OCI-LY1 (cell line): ENCODE data around the gene U2SURP.
"Not testable (repeated sequence)": the region's sequence is repeated elsewhere in the genome, so short reads cannot be mapped to it uniquely, and the experiment has no call there.

Experiments used
- H2AFZ ChIP-seq: fragments of 200-600 bp; sonication (generic), shearing (Covaris generic); 2 replicates; pipeline ENCODE4 v1.6.0; 2014; ENCODE audit warnings: antibody characterized with exemption, mild to moderate bottlenecking, low read length
- H3F3A ChIP-seq: fragments of 200-600 bp; sonication (generic), shearing (Covaris generic); 2 replicates; pipeline ENCODE4 v1.6.0; 2014; ENCODE audit warnings: mild to moderate bottlenecking, antibody characterized with exemption, low read length, moderate library complexity; ENCODE audit not compliant: insufficient read depth
- H3K27ac ChIP-seq: fragments of 200-600 bp; sonication (generic); 2 replicates; pipeline ENCODE4 v1.5.1; 2014; ENCODE audit warnings: low read length, mixed run types, mild to moderate bottlenecking, low read depth; ENCODE audit not compliant: poor library complexity, severe bottlenecking
- H3K27me3 ChIP-seq: fragments of 200-600 bp; sonication (generic); 2 replicates; pipeline ENCODE4 v1.6.0; 2014; ENCODE audit warnings: antibody characterized with exemption, mild to moderate bottlenecking, low read length, moderate library complexity; ENCODE audit not compliant: insufficient read depth
- H3K36me3 ChIP-seq: fragments of 200-600 bp; sonication (generic); 2 replicates; pipeline ENCODE4 v1.6.1; 2014; ENCODE audit warnings: mild to moderate bottlenecking, antibody characterized with exemption, low read length, moderate library complexity, mixed read lengths; ENCODE audit not compliant: insufficient read depth
- H3K4me1 ChIP-seq: fragments of 200-600 bp; sonication (generic); 2 replicates; pipeline ENCODE4 v1.5.1; 2014; ENCODE audit warnings: mild to moderate bottlenecking, low read length, moderate library complexity; ENCODE audit not compliant: insufficient read depth, severe bottlenecking
- H3K4me2 ChIP-seq: fragments of 200-600 bp; sonication (generic), shearing (Covaris generic); 2 replicates; pipeline ENCODE4 v1.6.1; 2014; ENCODE audit warnings: low read length
- H3K4me3 ChIP-seq: fragments of 200-600 bp; sonication (generic); 2 replicates; pipeline ENCODE4 v1.5.1; 2014; ENCODE audit warnings: low read length, low read depth, mild to moderate bottlenecking, mixed read lengths; ENCODE audit not compliant: poor library complexity, severe bottlenecking
- H3K79me2 ChIP-seq: fragments of 200-600 bp; shearing (Covaris generic); 2 replicates; pipeline ENCODE4 v1.6.1; 2016; ENCODE audit warnings: mixed run types, low read length, mixed read lengths; ENCODE audit not compliant: insufficient read depth
- H3K9ac ChIP-seq: fragments of 200-600 bp; sonication (generic), shearing (Covaris generic); 2 replicates; pipeline ENCODE4 v1.6.1; 2014; ENCODE audit warnings: mild to moderate bottlenecking, low read length, mixed read lengths
- H3K9me2 ChIP-seq: fragments of 200-600 bp; sonication (generic), shearing (Covaris generic); 2 replicates; pipeline ENCODE4 v1.6.1; 2014; ENCODE audit warnings: low read depth, mild to moderate bottlenecking, low read length, mixed read lengths
- H3K9me3 ChIP-seq: fragments of 200-600 bp; shearing (Covaris generic); 2 replicates; pipeline ENCODE4 v1.6.1; 2014; ENCODE audit warnings: low read length, mixed read lengths
- H4K20me1 ChIP-seq: fragments of 200-600 bp; sonication (generic), shearing (Covaris generic); 2 replicates; pipeline ENCODE4 v1.6.0; 2016; ENCODE audit warnings: mild to moderate bottlenecking, low read length; ENCODE audit not compliant: insufficient read depth
- CTCF ChIP-seq: fragments of 200-600 bp; sonication (generic), shearing (Covaris generic); IDR thresholded peaks from 2 replicates; pipeline ENCODE4 v1.5.1; 2017; ENCODE audit warnings: mild to moderate bottlenecking, antibody characterized with exemption, low read length, moderate library complexity, mixed read lengths
- EZH2 ChIP-seq: fragments of 200-600 bp; sonication (generic), shearing (Covaris generic); IDR thresholded peaks from 2 replicates; pipeline ENCODE4 v1.8.0; 2017; ENCODE audit warnings: borderline replicate concordance, mixed run types, mild to moderate bottlenecking, antibody characterized with exemption, low read length, moderate library complexity, mixed read lengths

Gene U2SURP

GRCh38 chr3:143070977-143071551 is 69.7 kb downstream of the U2SURP start:
- H3K27me3 ChIP-seq = no peaks in the 10 kb centered on the region; the same call in 1 of the 2 replicates
- no peaks in the 10 kb centered on the region for H3F3A ChIP-seq
- H3K4me2 ChIP-seq = no peak overlapping the region
- no peak overlapping the region for H2AFZ ChIP-seq
- no peaks in the 10 kb centered on the region for H3K9me2 ChIP-seq
- no peak for TF ChIP-seq EZH2
- TF ChIP-seq CTCF = no peak
- no peaks in the 10 kb centered on the region for H3K9me3 ChIP-seq
- H3K4me1 ChIP-seq = no peaks in the 10 kb centered on the region
- H3K27ac ChIP-seq = no peak overlapping the region
- no peaks in the 10 kb centered on the region for H3K79me2 ChIP-seq
- H3K36me3 ChIP-seq = no peaks in the 10 kb centered on the region
- no peak overlapping the region for H3K9ac ChIP-seq
- H4K20me1 ChIP-seq = no peaks in the 10 kb centered on the region
- H3K4me3 ChIP-seq = no peak overlapping the region

GRCh38 chr3:143071776-143072175 is 70.4 kb downstream of the U2SURP start:
- H3K36me3 ChIP-seq = no peaks in the 10 kb centered on the region
- no peaks in the 10 kb centered on the region for H3K9me3 ChIP-seq
- no peaks in the 10 kb centered on the region for H3K9me2 ChIP-seq
- TF ChIP-seq CTCF = no peak
- TF ChIP-seq EZH2 = no peak
- no peak overlapping the region for H3K27ac ChIP-seq
- H3K4me2 ChIP-seq = no peak overlapping the region
- no peaks in the 10 kb centered on the region for H3K4me1 ChIP-seq
- H3K4me3 ChIP-seq = no peak overlapping the region
- H2AFZ ChIP-seq = no peak overlapping the region
- no peaks in the 10 kb centered on the region for H4K20me1 ChIP-seq
- no peaks in the 10 kb centered on the region for H3F3A ChIP-seq
- H3K9ac ChIP-seq = no peak overlapping the region
- no peaks in the 10 kb centered on the region for H3K79me2 ChIP-seq
- H3K27me3 ChIP-seq = no peaks in the 10 kb centered on the region; the same call in 1 of the 2 replicates

- not testable (repeated sequence) for H3K4me1 ChIP-seq, H3K36me3 ChIP-seq, H3K9me3 ChIP-seq, H2AFZ ChIP-seq, H3K27me3 ChIP-seq, H3K9me2 ChIP-seq, H3K79me2 ChIP-seq, H3K9ac ChIP-seq, H4K20me1 ChIP-seq, H3K4me3 ChIP-seq, H3F3A ChIP-seq, H3K4me2 ChIP-seq, H3K27ac ChIP-seq
These were observed 71.1 kb downstream of the U2SURP start for GRCh38 chr3:143072298-143073020.

- not testable (repeated sequence) for H3K27ac ChIP-seq, H3K4me2 ChIP-seq, H3K79me2 ChIP-seq, H3F3A ChIP-seq, H3K4me1 ChIP-seq, H3K27me3 ChIP-seq, H2AFZ ChIP-seq, H3K9me3 ChIP-seq, H3K36me3 ChIP-seq, H3K9me2 ChIP-seq, H3K9ac ChIP-seq, H4K20me1 ChIP-seq, H3K4me3 ChIP-seq
These were observed 72.2 kb downstream of the U2SURP start for GRCh38 chr3:143073541-143073940.

- H3K9ac ChIP-seq, H3K4me2 ChIP-seq, H3F3A ChIP-seq, H3K9me2 ChIP-seq, H4K20me1 ChIP-seq, H3K36me3 ChIP-seq, H3K9me3 ChIP-seq, H3K27me3 ChIP-seq, H3K4me3 ChIP-seq, H3K4me1 ChIP-seq, H2AFZ ChIP-seq, H3K79me2 ChIP-seq, H3K27ac ChIP-seq: not testable (repeated sequence)
These were observed 72.6 kb downstream of the U2SURP start for GRCh38 chr3:143073983-143074382.
